GM19397 (cell line): Measurements from ENCODE around the gene MRTFB.
"Not testable (repeated sequence)": the region's sequence is repeated elsewhere in the genome, so short reads cannot be mapped to it uniquely, and the experiment has no call there.

Source experiments
- ATAC-seq: cut with Tn5 transposase; IDR thresholded peaks from one replicate; pipeline ENCODE4 v1.9.1; 2021; ENCODE audit warnings: mild to moderate bottlenecking, moderate library complexity; ENCODE audit not compliant: unreplicated experiment

The MRTFB gene

GRCh38 chr16:14182999-14183398 lies 111.9 kb downstream of the MRTFB start:
- no peak for ATAC-seq

DNA sequence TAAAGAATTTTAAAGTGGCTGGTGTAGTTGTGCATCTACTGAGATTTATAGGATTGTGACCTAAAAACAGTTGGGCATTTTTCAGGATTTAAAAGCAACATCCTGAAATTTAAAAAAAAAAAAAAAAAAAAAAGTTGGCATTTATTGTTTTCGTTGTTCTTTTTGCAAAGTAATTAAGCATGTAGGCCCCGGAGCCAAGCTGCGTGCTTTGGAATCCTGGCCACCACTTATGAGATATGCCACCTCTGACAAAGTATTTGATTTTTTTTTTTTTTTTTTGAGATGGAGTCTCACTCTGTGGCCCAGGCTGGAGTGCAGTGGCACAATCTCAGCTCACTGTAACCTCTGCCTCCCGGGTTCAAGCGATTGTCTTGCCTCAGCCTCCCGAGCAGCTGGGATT lies 112.8 kb downstream of the MRTFB start:
- not testable (repeated sequence) for ATAC-seq

GRCh38 chr16:14186007-14186794 lies 115.1 kb downstream of the MRTFB start:
- no peak for ATAC-seq

DNA sequence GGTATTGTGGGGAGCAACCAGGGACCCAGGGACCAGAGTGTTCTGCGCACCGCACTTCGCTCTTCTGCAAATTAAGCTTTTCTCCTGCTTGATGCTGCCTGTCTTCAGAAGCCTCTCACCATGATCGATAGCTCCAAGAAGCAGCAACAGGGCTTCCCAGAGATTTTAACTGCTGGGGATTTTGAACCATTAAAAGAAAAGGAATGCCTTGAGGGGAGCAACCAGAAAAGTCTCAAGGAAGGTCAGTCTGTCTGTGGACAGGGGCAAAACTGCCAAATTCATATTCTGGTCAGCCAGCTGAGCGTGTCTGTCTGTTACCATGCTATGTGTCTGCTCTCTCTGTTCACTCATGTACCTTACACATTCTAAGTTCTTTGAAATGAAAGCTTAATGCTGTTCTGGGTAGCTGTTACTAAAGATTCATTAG lies 115.7 kb downstream of the MRTFB start:
- no peak for ATAC-seq

DNA sequence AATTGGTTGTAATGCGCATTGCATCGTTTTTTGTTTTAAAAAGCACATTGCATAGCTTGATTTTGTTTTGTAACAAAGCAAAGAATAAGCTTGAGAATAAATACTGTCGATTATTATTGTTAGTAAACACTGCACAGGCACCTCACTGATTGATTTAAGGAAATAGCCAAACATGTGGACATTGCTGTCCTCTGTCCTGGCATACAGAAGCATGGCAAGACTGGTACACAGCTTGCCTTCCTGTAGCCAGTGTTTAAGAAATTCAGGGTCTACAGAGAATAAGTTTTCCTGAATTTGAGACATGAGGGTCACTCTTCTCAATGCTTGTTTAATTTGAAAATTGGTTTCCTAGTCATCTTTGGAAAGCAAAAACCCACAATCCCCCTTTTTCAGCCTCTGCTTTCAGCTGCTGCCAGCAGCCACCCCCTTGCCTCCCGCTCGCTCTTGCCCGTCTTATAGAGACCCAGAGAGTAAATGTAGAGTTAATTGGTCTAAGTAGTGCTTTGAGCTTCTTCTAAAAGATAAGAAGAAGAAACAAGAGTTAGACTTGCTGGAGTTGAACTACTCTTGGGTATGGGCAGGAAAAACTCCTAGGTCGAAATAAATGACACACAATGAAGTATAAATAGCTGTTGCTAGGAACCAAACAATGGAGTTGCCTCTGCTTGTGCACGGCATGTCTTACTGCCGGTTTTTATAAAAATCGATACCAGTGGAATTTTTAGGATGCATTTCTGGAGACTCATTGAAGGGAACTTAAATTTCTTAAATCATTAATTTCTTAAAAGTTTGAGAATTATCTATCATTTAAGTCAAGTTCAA lies 116.6 kb downstream of the MRTFB start:
- ATAC-seq, result no peak

GRCh38 chr16:14193316-14193871 lies 122.3 kb downstream of the MRTFB start:
- ATAC-seq, result peak; percentile 77

DNA sequence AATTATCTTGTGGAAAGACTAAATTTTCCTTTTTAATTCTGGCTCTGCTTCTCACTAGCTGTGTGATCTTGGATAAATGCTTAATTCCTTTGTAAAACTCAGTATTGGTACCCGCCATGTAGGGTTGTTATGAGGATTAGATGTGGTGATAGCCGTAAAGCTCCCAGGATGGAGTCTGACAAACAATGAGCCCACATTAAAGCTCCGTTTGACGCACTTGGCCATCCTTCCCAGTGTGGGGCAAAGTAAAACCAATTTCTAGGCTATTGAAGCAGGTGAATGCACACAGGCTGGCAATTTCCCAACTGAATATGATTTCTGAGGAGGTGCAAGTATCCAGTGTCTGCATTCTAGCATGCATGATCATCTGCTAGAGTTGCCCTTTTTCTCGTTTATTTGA lies 123.6 kb downstream of the MRTFB start:
- no peak for ATAC-seq

GRCh38 chr16:14196011-14196410 lies 124.9 kb downstream of the MRTFB start:
- no peak for ATAC-seq

DNA sequence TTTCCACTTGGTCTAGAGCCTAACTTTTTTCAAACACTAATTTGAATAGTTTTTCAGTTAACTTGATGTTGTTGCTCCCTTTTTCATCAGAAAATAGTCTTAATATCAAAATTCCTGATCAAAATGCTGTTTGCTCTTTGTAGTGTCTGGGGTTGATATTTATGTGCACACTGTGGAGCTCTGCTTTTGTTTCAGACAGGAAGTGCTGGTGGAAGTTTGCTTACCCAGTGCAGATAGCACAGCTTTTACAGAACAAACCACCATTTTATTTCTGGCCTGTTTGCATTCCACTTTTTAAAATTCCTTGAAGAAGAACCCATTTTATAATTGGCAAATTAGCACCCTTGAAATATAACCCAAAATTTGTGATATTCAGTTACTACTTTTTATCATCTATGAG lies 125.4 kb downstream of the MRTFB start:
- ATAC-seq, result no peak

- ATAC-seq, result no peak
Observed at GRCh38 chr16:14198012-14198411, 126.9 kb downstream of the MRTFB start.

GRCh38 chr16:14198572-14198971 lies 127.5 kb downstream of the MRTFB start:
- no peak for ATAC-seq

- no peak for ATAC-seq
Observed at GRCh38 chr16:14199199-14199598, 128.1 kb downstream of the MRTFB start.

DNA sequence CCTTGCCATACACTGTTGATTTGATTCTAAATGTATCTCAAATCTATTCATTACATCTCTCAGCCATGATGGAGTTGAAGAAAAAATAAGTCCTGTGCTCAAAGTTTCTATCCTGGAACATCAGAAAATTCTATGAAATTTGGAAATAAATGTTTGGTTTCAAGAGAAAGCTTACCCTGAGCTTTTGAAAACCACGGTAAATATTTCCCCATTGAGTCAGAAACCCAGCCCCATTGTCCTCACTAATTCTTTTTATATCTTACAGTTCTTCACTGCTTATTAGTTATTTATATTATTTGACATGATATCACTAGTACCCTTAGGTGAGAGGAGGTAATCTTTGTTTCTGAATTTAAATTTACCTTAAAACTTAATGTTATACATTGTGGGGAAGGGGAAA lies 128.5 kb downstream of the MRTFB start:
- ATAC-seq, result no peak

GRCh38 chr16:14202095-14202494 lies 131.0 kb downstream of the MRTFB start:
- no peak for ATAC-seq

DNA sequence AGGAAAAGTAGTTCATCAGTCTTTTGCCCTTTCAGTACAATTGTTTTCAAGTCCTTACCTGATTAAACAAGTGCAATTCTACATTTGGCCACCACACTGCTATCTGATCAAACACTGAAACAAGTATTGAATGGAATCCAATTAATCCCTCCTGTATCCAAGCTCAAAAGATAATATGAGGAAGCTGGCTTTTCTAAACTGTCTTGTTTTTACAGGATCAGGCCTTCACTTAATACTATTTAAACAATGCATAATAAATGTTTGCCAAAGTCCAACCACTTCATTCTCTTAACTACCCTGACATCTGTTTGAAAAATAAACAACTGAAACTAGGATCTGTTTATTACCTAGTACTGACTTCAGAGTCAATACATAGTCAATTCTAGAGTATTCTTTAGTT lies 131.6 kb downstream of the MRTFB start:
- no peak for ATAC-seq

DNA sequence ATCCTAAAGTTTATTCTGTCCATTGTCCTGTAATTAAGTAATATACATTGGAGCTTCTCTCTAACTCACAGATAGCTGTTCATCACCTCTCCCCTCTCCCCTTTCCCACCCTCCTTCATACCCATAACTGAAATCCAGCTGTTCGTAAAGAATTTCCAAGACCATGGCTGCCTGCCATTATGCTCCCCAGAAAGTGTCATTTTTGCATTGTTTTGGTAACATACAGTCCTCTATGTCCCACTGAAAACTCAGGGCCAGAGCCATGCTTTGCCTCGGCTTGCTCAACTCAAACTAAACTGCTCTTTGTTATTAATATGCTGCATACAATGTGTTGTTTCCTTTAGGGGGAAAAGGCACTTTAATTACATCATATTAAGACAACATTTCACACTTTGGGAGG lies 132.0 kb downstream of the MRTFB start:
- no peak for ATAC-seq

DNA sequence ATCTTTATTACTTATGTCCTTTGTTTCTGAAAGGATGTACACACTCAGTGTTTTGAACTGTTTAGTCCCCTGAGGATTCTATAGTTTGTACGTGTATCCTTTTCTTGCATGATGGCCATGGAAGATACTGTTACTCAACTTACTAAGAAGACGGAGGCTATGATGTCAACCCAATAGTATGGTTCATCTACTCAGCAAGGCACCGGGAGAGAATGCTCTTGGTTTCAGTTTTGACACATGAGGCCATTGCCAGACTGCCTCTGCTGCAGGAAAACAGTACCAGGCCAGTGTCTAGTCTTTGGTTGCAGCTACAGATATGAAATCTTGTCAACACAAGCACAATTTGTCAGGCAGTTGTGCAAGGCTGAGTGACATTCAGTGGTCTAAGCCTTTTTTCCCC lies 134.5 kb downstream of the MRTFB start:
- ATAC-seq, result no peak

- no peak for ATAC-seq
Observed at GRCh38 chr16:14211856-14212543, 140.9 kb downstream of the MRTFB start.

DNA sequence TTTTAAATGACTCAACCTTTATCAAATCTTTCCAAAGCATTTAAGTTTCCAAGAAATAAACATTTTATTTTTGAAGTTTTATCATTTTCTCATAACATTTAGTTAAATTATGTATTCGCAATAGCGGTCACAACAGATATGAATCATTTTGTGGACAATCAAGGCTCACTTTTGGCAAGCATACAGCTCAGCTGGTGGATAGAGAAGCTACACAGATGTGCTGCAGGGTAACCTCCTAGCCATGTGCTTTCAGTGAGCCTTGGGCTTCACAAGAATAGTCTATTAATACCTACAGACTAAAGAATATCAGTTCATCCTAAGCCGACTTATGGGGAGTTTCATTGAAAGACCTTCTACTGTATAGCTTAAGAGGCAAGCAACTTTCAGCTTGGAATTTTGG lies 144.8 kb downstream of the MRTFB start:
- ATAC-seq, result no peak

DNA sequence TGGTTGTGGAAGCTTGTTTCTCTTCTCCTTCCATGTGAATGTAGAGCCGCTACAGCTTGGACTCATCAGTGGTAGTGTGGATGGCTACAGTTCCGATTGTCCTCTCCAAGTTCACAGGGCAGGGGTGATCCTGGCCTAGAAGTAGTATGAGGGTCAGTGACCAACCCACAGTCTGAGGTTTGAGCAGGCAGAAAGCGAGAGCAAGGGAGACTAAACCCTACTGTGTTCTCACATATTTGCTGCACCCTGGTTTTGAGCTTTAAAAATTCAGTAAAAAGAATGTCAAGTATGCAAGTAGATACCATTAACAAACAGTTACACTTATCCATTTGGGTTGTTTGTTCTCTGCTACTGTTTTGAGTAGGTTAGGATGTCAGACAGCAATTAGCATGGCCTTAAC lies 148.9 kb downstream of the MRTFB start:
- no peak for ATAC-seq

DNA sequence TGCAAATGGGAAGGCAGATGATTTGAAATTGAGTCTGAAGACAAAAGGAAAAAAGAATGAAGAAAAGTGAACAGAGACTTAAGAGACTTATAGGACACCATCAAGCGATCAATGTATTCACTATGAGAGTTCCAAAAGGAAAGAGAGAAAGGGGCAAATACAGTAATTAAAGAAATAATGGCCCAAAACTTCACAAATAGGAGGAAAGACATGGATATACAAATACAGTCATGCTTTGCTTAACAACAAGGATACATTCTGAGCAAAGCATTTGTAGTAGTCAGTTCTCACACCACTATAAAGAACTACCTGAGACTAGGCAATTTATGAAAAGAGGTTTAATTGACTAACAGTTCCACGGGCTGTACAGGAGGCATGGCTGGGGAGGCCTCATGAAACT lies 152.5 kb downstream of the MRTFB start:
- no peak for ATAC-seq
